ENCODE data around the gene CACNG4. TPM values are rescaled to one million over a fixed set of nuclear protein-coding genes. Genes with fewer than 3 reads are reported as not detected.

CACNG4 gene
- total RNA-seq, 1 experiment from 2014 or later, result 40.3 TPM

- CTCF ChIA-PET, result no interaction called here
- no peaks in the 10 kb centered on the region for H3K36me3 ChIP-seq (ENCODE audit: control insufficient read depth, insufficient read depth, low read length)
- H3K9me3 ChIP-seq (ENCODE audit: control insufficient read depth, insufficient read depth, low read depth, low read length), result 0 out of 2 replicates have a peak, but pooled peaks cover 3% of the 10 kb centered on the region
- no peaks in the 10 kb centered on the region for H3K4me1 ChIP-seq (ENCODE audit: control insufficient read depth, insufficient read depth, low read length)
- BruUV-seq (replicated peaks), result no TSS peak
- in situ Hi-C loops (cut with HindIII; ENCODE audit: low pct_unique_long_range_greater_than_20kb, low sequenced_read_pairs) (no loop called here), intact Hi-C loops (cut with micrococcal nuclease; ENCODE audit: unreplicated experiment) (no loop called here)
- DNase-seq (ENCODE audit: low read depth, low spot score) (no peak), ATAC-seq (no peak)
- TF ChIP-seq SIN3A (IDR thresholded peaks at IDR 0.05; ENCODE audit: borderline replicate concordance, insufficient read depth, low read depth, low read length) (no peak), CTCF (IDR thresholded peaks at IDR 0.05) (no peak), TCF7L2 (IDR thresholded peaks at IDR 0.05; ENCODE audit: low read depth, low read length) (no peak), POLR2AphosphoS5 (IDR thresholded peaks at IDR 0.05; ENCODE audit: low read depth, low read length) (no peak), REST (IDR thresholded peaks at IDR 0.05; ENCODE audit: insufficient read depth in 1 of 2, low read depth in 2 of 2, low read length in 1 of 2) (no peak)
- H3K4me3 ChIP-seq (ENCODE audit: low read depth in 2 of 2, low read length in 2 of 2), result no peak overlapping the region
- POLR2A ChIA-PET, result no interaction called here
- no peaks in the 10 kb centered on the region for H3K27me3 ChIP-seq (ENCODE audit: control insufficient read depth, insufficient read depth, low read length)
- H3K27ac ChIP-seq (ENCODE audit: low read length), result no peak overlapping the region
Observed at GRCh38 chr17:67046398-67046797, 81.9 kb downstream of the CACNG4 start.

- no peaks in the 10 kb centered on the region for H3K27me3 ChIP-seq (ENCODE audit: control insufficient read depth, insufficient read depth, low read length)
- TF ChIP-seq REST (IDR thresholded peaks at IDR 0.05; ENCODE audit: insufficient read depth in 1 of 2, low read depth in 2 of 2, low read length in 1 of 2), result no peak
- TF ChIP-seq CTCF (IDR thresholded peaks at IDR 0.05), result no peak
- TF ChIP-seq TCF7L2 (IDR thresholded peaks at IDR 0.05; ENCODE audit: low read depth, low read length), result no peak
- no peak for TF ChIP-seq SIN3A (IDR thresholded peaks at IDR 0.05; ENCODE audit: borderline replicate concordance, insufficient read depth, low read depth, low read length)
- no peak for TF ChIP-seq POLR2AphosphoS5 (IDR thresholded peaks at IDR 0.05; ENCODE audit: low read depth, low read length)
- no peak overlapping the region for H3K4me3 ChIP-seq (ENCODE audit: low read depth in 2 of 2, low read length in 2 of 2)
- intact Hi-C loops (cut with micrococcal nuclease; ENCODE audit: unreplicated experiment), result no loop called here
- no peak for DNase-seq (ENCODE audit: low read depth, low spot score)
- in situ Hi-C loops (cut with HindIII; ENCODE audit: low pct_unique_long_range_greater_than_20kb, low sequenced_read_pairs), result no loop called here
- ChIA-PET CTCF (interaction anchor here (0.6 kb wide), 1 partner anchor 1399 kb away, joined by 7 read pairs; no protein-coding TSS in a partner anchor), POLR2A (no interaction called here)
- H3K9me3 ChIP-seq (ENCODE audit: control insufficient read depth, insufficient read depth, low read depth, low read length), result 0 out of 2 replicates have a peak, but pooled peaks cover 3% of the 10 kb centered on the region
- no peaks in the 10 kb centered on the region for H3K36me3 ChIP-seq (ENCODE audit: control insufficient read depth, insufficient read depth, low read length)
- no peak overlapping the region for H3K27ac ChIP-seq (ENCODE audit: low read length)
- no TSS peak for BruUV-seq (replicated peaks)
- ATAC-seq, result no peak
- H3K4me1 ChIP-seq (ENCODE audit: control insufficient read depth, insufficient read depth, low read length), result no peaks in the 10 kb centered on the region
Observed at GRCh38 chr17:67047382-67047781, 82.9 kb downstream of the CACNG4 start.

All from Panc1 (cell line).